Activated naive CD4-positive, alpha-beta T cell treated with anti-CD3 and anti-CD28 coated beads, Interleukin-2, amount 50 U/mL, for 24 hours (primary cell): ENCODE data around the gene TMPRSS7.
A peak's percentile ranks its signal among the peaks of the same experiment; 100 is the strongest.

Experiments
- H3K27ac Mint-ChIP-seq: one replicate; pipeline ENCODE4 v1.8.0; 2021; ENCODE audit warnings: mild to moderate bottlenecking, mixed read lengths
- H3K27me3 Mint-ChIP-seq: one replicate; pipeline ENCODE4 v1.8.0; 2021; ENCODE audit warnings: mixed read lengths
- H3K36me3 Mint-ChIP-seq: one replicate; pipeline ENCODE4 v1.8.0; 2021; ENCODE audit warnings: mixed read lengths
- H3K4me1 Mint-ChIP-seq: one replicate; pipeline ENCODE4 v1.8.0; 2021; ENCODE audit warnings: mixed read lengths
- H3K4me3 Mint-ChIP-seq: one replicate; pipeline ENCODE4 v1.8.0; 2021; ENCODE audit warnings: mild to moderate bottlenecking, mixed read lengths
- H3K9me3 Mint-ChIP-seq: one replicate; pipeline ENCODE4 v1.8.0; 2021; ENCODE audit warnings: mixed read lengths

Gene TMPRSS7

DNA sequence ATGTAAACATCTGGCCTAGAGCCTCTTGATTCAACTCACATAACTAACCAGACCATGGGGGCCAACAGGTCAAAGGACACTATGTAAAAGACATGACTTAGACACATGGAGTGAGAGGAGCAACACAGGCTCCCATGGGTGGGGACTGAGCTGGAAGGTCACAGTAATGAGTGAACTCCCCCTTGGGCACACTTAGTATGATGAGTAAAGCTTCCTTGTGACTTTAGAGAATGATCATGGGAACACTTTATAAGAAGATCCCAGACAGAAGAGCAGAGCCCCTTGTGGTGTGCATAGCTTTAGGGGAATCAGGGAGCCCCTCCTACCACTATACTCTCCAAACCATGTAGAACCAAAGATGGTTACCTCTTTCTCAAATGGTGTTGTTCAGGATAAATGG lies 88.3 kb downstream of the TMPRSS7 start:
- Mint-ChIP-seq H3K27ac (no peak overlapping the region), H3K27me3 (no peaks in the 10 kb centered on the region), H3K4me1 (peaks cover 82% of the 10 kb centered on the region), H3K36me3 (peaks cover 21% of the 10 kb centered on the region), H3K9me3 (no peaks in the 10 kb centered on the region), H3K4me3 (no peak overlapping the region)

GRCh38 chr3:112123548-112123947 lies 89.0 kb downstream of the TMPRSS7 start:
- H3K27ac Mint-ChIP-seq = peak overlapping the region; percentile 12
- no peaks in the 10 kb centered on the region for H3K27me3 Mint-ChIP-seq
- no peaks in the 10 kb centered on the region for H3K9me3 Mint-ChIP-seq
- peaks cover 21% of the 10 kb centered on the region for H3K36me3 Mint-ChIP-seq
- H3K4me3 Mint-ChIP-seq = no peak overlapping the region
- H3K4me1 Mint-ChIP-seq = peaks cover 82% of the 10 kb centered on the region

- Mint-ChIP-seq H3K4me1 (peaks cover 82% of the 10 kb centered on the region), H3K4me3 (no peak overlapping the region), H3K36me3 (peaks cover 18% of the 10 kb centered on the region), H3K27ac (peak overlapping the region; percentile 56), H3K27me3 (no peaks in the 10 kb centered on the region), H3K9me3 (no peaks in the 10 kb centered on the region)
Measured at GRCh38 chr3:112124907-112125607, 90.5 kb downstream of the TMPRSS7 start.

DNA sequence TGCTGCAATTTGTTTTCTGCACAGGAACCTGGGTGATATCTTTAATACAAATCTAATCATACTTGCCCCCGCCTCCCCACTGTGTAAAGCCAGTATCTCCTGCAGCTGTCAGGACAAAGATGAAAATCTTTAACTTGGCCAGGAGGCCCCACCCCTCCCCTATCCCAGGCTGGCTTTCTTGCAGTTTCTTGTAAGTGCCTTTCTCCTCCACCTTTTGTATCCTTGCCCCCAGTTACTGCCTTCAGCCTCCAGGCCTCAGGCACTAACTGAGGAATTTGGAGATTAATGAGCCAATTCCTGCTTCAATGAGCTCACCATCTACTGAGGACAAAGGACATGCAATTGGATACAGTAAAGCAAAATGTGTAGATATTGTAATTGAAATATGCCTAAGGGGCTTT lies 92.0 kb downstream of the TMPRSS7 start:
- peak overlapping the region; percentile 76 for H3K4me3 Mint-ChIP-seq
- peak overlapping the region; percentile 89 for H3K27ac Mint-ChIP-seq
- H3K27me3 Mint-ChIP-seq = no peaks in the 10 kb centered on the region
- H3K9me3 Mint-ChIP-seq = no peaks in the 10 kb centered on the region
- peaks cover 82% of the 10 kb centered on the region for H3K4me1 Mint-ChIP-seq
- H3K36me3 Mint-ChIP-seq = peaks cover 18% of the 10 kb centered on the region

DNA sequence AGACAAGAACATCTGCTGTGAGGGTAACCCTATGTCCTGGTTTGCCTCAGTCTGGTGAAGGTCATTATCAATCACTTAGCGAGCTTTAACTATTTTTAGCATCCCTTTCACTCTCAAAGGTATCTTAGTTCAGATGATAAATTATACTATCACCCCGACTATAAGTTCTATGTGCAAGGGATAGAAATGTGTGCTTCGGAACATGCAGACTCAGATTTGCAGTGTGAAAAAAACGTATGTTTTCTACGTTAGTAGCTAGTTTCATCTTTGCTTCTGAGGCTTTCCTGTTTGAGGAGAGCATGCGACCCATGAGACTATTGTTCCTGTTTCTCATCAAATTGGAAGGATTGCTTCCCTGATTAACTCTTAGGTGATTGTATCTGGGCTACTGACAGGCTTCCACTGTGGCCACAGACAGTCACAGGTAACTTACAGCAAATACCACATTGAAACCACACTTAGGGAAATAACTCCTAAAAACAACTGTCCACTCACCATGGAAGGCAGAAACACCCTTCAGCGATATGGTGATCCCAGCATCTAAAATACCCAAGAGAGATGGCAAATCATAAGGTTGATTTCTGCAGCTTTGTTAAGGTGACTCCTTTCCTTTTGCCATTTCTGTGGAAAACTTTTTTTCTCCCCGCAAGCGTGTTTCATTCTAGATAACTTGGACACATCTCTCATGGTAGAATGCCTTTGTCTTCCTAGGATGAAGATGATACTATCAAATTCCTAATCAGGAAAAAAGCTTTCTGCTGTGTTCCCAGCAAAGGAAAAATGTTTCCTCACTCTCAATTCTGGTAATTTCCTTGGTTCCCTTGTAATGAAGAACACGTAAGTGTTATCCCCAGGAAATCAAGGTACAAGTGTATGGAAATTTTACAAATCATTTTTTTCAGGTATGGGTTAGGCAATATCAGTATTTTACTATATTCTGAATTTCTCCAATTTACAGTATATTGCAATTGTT lies 93.3 kb downstream of the TMPRSS7 start:
- H3K36me3 Mint-ChIP-seq = peaks cover 14% of the 10 kb centered on the region
- peaks cover 80% of the 10 kb centered on the region for H3K4me1 Mint-ChIP-seq
- peak overlapping the region; percentile 76 for H3K4me3 Mint-ChIP-seq
- no peaks in the 10 kb centered on the region for H3K9me3 Mint-ChIP-seq
- H3K27ac Mint-ChIP-seq = peak overlapping the region; percentile 89
- no peaks in the 10 kb centered on the region for H3K27me3 Mint-ChIP-seq

DNA sequence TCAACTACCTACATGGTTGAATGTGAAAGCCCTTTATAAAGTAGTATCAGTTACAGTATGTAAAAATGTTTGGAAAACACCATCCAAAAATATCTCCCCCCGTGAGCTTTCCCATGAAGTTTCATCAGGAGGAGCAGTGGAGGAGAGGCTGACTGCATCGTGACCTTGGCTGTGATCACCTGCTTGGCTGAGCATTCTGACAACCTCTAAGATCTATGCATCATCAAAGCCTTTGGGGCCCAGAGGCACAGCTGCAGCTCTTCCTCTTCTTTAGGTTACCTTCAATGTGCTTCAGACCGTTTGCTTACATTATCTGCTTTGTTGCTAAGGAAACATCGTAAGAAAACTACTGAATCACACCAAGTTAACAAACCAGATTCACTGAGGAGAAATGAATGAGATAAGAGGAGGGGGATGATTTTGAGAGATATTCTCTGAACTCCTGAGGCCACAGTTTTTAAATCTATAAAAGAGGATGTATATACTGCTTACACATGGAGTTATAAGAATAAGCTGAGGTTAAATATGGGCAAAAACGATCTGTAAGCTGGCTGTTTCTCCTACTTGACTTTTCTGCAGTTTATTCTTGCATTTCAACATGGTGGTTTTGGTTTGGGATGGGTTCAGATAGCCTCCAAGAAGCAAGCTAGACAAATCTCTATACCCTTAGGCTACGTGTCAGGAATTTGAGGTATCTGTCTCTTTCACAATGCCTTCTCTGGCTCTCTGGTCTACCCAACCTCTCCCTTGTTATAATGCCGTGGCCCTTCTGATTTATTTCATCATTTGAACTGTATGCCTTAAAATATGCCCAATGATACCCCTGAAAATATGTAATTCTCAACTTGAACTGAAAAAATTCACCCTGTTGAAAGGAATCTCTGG lies 94.5 kb downstream of the TMPRSS7 start:
- Mint-ChIP-seq H3K4me3 (peak overlapping the region; percentile 8), H3K4me1 (peaks cover 91% of the 10 kb centered on the region), H3K27ac (peak overlapping the region; percentile 74), H3K27me3 (no peaks in the 10 kb centered on the region), H3K9me3 (no peaks in the 10 kb centered on the region), H3K36me3 (peaks cover 8% of the 10 kb centered on the region)

DNA sequence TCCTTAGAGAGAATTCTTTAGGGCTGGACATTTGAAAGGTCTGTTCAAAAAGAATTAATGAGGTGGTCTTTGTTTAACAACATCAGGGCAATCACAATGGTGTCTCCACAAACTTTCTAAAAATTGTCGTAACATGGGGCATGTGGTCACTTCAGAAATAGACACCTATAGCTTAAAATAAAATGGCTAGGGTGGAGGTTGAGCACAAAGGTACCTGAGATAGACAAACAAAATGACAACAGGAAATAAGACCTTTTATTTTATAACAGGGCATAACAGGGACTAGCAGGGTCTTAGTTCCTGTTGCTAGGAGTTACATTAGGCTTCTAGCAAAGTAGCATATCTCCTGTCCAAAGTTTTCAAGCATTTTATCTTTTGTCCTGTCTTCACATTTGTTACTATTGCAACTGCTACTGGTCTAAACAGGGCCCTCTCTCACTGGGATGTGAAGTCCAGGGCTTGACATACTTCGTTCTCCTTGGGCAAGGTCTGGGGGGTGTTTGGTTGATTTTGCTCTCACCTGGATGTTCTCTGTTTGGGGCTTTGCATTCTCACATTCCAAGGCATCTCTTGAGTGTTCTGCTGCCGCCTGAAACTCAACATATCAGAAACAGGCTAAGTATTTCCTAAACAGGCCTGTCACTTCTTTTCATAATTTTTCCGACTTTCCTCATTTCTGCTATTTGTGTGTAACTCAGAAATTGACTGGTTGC lies 95.5 kb downstream of the TMPRSS7 start:
- H3K4me1 Mint-ChIP-seq = peaks cover 96% of the 10 kb centered on the region
- no peak overlapping the region for H3K4me3 Mint-ChIP-seq
- H3K27ac Mint-ChIP-seq = peak overlapping the region; percentile 74
- H3K36me3 Mint-ChIP-seq = peaks cover 3% of the 10 kb centered on the region
- H3K9me3 Mint-ChIP-seq = no peaks in the 10 kb centered on the region
- H3K27me3 Mint-ChIP-seq = no peaks in the 10 kb centered on the region

DNA sequence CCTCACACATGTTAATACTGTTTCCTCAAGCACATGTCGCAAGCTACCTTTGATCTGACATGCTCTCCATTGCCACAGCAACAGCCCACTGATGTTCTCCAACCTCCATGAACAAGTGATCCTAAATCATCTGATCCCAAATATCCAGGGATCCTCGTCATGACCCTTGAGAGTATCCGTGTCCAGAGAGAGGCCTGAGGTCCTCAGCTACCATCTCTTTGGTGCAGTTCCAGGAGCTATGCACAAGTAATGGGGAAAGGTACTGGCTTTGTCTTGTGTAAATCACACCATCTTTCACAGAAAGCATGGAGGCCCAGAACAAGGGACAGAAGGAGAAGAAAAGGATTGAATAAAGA lies 96.1 kb downstream of the TMPRSS7 start:
- no peak overlapping the region for H3K4me3 Mint-ChIP-seq
- no peaks in the 10 kb centered on the region for H3K9me3 Mint-ChIP-seq
- no peaks in the 10 kb centered on the region for H3K27me3 Mint-ChIP-seq

More for the DNA sequence above, 96.1 kb downstream of the TMPRSS7 start:
- Mint-ChIP-seq H3K4me1 (peaks cover 96% of the 10 kb centered on the region), H3K36me3 (no peaks in the 10 kb centered on the region), H3K27ac (peak overlapping the region; percentile 74)
